PC-9 (cell line): ENCODE data around the gene ZNF662. TPM values are rescaled to one million over a fixed set of nuclear protein-coding genes. Genes with fewer than 3 reads are reported as not detected.

Source experiments
- BruUV-seq: library from RNA; stranded (reverse); fragments of 400-500 nt; replicated peaks from 2 replicates; lab custom pipeline; 2021; lab: Mats Ljungman, UMichigan
- CTCF ChIA-PET: fragments of 300-600 bp; sonication (Branson Sonifier 250); formaldehyde crosslinking; loops from one replicate; lab custom pipeline; 2022; ENCODE audit warnings: antibody characterized with exemption; lab: Charles Lee
- POLR2A ChIA-PET: fragments of 300-600 bp; sonication (Branson Sonifier 250); formaldehyde crosslinking; loops from one replicate; lab custom pipeline; 2022; ENCODE audit warnings: antibody characterized with exemption; ENCODE audit not compliant: unreplicated experiment; lab: Charles Lee
- DNase-seq, 2 experiments: peaks; one replicate each; pipeline versions ENCODE4 v3.0.0 to v3.0.0-alpha.2; 2015 to 2022; ENCODE audit warnings: mixed read lengths in 1 of 2
- H2AFZ ChIP-seq: fragments of 200-600 bp; sonication (generic); 2 replicates; pipeline ENCODE4 v1.8.1; 2017; ENCODE audit warnings: antibody characterized with exemption
- H3F3A ChIP-seq: fragments of 200-600 bp; sonication (generic); 2 replicates; pipeline ENCODE4 v1.8.1; 2017; ENCODE audit warnings: antibody characterized with exemption, mild to moderate bottlenecking, low read depth; ENCODE audit not compliant: insufficient read depth
- H3K27ac ChIP-seq: fragments of 200-600 bp; sonication (generic); 2 replicates; pipeline ENCODE4 v1.6.1; 2016; ENCODE audit warnings: mixed run types
- H3K27me3 ChIP-seq: fragments of 200-600 bp; sonication (generic); 2 replicates; pipeline ENCODE4 v1.6.1; 2016; ENCODE audit warnings: low read depth, mixed run types; ENCODE audit not compliant: insufficient read depth
- H3K36me3 ChIP-seq: fragments of 200-600 bp; sonication (generic); 2 replicates; pipeline ENCODE4 v1.6.1; 2016; ENCODE audit warnings: low read depth, mixed run types
- H3K4me1 ChIP-seq: fragments of 200-600 bp; sonication (generic); replicated peaks from 2 replicates; pipeline ENCODE4 v1.6.1; 2016; ENCODE audit warnings: mixed run types; ENCODE audit not compliant: insufficient read depth
- H3K4me2 ChIP-seq: fragments of 200-600 bp; sonication (generic); 2 replicates; pipeline ENCODE4 v1.6.1; 2017; ENCODE audit warnings: mixed run types
- H3K4me3 ChIP-seq: fragments of 200-600 bp; sonication (generic); 2 replicates; pipeline ENCODE4 v1.6.1; 2016; ENCODE audit warnings: mixed run types
- H3K79me2 ChIP-seq: fragments of 200-600 bp; sonication (generic); 2 replicates; pipeline ENCODE4 v1.6.1; 2017; ENCODE audit warnings: low read depth, mixed run types
- H3K9me2 ChIP-seq: fragments of 200-600 bp; sonication (generic); 2 replicates; pipeline ENCODE4 v1.8.1; 2017; ENCODE audit warnings: mild to moderate bottlenecking; ENCODE audit not compliant: insufficient read depth
- H3K9me3 ChIP-seq: fragments of 200-600 bp; sonication (generic); 2 replicates; pipeline ENCODE4 v1.8.1; 2016; ENCODE audit warnings: low read depth; ENCODE audit not compliant: insufficient read depth
- H4K20me1 ChIP-seq: fragments of 200-600 bp; sonication (generic); 2 replicates; pipeline ENCODE4 v1.8.1; 2017; ENCODE audit not compliant: insufficient read depth
- EZH2 ChIP-seq: fragments of 200-600 bp; sonication (generic); IDR thresholded peaks from 2 replicates; pipeline ENCODE4 v1.8.0; 2017; ENCODE audit warnings: antibody characterized with exemption, low read depth
- intact Hi-C: fragments of 100-400 bp; cut with micrococcal nuclease; formaldehyde crosslinking; loops from one replicate; pipeline ENCODE4 v1.10.0; 2022; ENCODE audit not compliant: unreplicated experiment
- total RNA-seq: library from RNA; stranded (reverse); gene quantifications from 2 replicates; pipeline ENCODE4 v1.2.3, GENCODE V29; 2021
- TF ChIP-seq, protein P1 (sequence below): fragments of 200-600 bp; sonication (generic); conservative IDR thresholded peaks from 2 replicates; pipeline ENCODE4 v1.6.1; 2017; ENCODE audit warnings: mixed run types, antibody characterized with exemption, mild to moderate bottlenecking, moderate library complexity

The ZNF662 gene
- total RNA-seq, 1 experiment from 2014 or later: 9.2 TPM

- H3F3A ChIP-seq: no peaks in the 10 kb centered on the region
- H3K27me3 ChIP-seq: no peaks in the 10 kb centered on the region
- ChIA-PET CTCF (no interaction called here), POLR2A (no interaction called here)
- H3K79me2 ChIP-seq: no peaks in the 10 kb centered on the region
- no peaks in the 10 kb centered on the region for H3K4me1 ChIP-seq
- no peak overlapping the region for H3K27ac ChIP-seq
- H3K4me3 ChIP-seq: no peak overlapping the region
- no peaks in the 10 kb centered on the region for H4K20me1 ChIP-seq
- no peaks in the 10 kb centered on the region for H3K36me3 ChIP-seq
- BruUV-seq: no TSS peak
- no peaks in the 10 kb centered on the region for H3K9me3 ChIP-seq
- H3K9me2 ChIP-seq: no peaks in the 10 kb centered on the region
- no peak overlapping the region for H2AFZ ChIP-seq
- no peak overlapping the region for H3K4me2 ChIP-seq
- no peak for DNase-seq
- no peak for TF ChIP-seq EZH2
- TF ChIP-seq, protein P1, sequence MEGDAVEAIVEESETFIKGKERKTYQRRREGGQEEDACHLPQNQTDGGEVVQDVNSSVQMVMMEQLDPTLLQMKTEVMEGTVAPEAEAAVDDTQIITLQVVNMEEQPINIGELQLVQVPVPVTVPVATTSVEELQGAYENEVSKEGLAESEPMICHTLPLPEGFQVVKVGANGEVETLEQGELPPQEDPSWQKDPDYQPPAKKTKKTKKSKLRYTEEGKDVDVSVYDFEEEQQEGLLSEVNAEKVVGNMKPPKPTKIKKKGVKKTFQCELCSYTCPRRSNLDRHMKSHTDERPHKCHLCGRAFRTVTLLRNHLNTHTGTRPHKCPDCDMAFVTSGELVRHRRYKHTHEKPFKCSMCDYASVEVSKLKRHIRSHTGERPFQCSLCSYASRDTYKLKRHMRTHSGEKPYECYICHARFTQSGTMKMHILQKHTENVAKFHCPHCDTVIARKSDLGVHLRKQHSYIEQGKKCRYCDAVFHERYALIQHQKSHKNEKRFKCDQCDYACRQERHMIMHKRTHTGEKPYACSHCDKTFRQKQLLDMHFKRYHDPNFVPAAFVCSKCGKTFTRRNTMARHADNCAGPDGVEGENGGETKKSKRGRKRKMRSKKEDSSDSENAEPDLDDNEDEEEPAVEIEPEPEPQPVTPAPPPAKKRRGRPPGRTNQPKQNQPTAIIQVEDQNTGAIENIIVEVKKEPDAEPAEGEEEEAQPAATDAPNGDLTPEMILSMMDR: no peak
- intact Hi-C loops: no loop called here
These were observed 13.8 kb upstream of the ZNF662 start for GRCh38 chr3:42892169-42892568.

GRCh38 chr3:42892807-42893206 is 13.1 kb upstream of the ZNF662 start:
- CTCF ChIA-PET: no interaction called here
- TF ChIP-seq, protein P1: no peak
- no peak for TF ChIP-seq EZH2
- Histone ChIP-seq H3K4me1 (no peaks in the 10 kb centered on the region), H3K79me2 (no peaks in the 10 kb centered on the region), H3K27ac (no peak overlapping the region), H4K20me1 (no peaks in the 10 kb centered on the region), H3K36me3 (no peaks in the 10 kb centered on the region), H3K4me2 (no peak overlapping the region), H3K9me2 (no peaks in the 10 kb centered on the region), H3K27me3 (no peaks in the 10 kb centered on the region), H2AFZ (no peak overlapping the region), H3K9me3 (no peaks in the 10 kb centered on the region), H3F3A (no peaks in the 10 kb centered on the region), H3K4me3 (no peak overlapping the region)
- DNase-seq: no peak
- POLR2A ChIA-PET: no interaction called here
- no TSS peak for BruUV-seq
- intact Hi-C loops: no loop called here

DNA sequence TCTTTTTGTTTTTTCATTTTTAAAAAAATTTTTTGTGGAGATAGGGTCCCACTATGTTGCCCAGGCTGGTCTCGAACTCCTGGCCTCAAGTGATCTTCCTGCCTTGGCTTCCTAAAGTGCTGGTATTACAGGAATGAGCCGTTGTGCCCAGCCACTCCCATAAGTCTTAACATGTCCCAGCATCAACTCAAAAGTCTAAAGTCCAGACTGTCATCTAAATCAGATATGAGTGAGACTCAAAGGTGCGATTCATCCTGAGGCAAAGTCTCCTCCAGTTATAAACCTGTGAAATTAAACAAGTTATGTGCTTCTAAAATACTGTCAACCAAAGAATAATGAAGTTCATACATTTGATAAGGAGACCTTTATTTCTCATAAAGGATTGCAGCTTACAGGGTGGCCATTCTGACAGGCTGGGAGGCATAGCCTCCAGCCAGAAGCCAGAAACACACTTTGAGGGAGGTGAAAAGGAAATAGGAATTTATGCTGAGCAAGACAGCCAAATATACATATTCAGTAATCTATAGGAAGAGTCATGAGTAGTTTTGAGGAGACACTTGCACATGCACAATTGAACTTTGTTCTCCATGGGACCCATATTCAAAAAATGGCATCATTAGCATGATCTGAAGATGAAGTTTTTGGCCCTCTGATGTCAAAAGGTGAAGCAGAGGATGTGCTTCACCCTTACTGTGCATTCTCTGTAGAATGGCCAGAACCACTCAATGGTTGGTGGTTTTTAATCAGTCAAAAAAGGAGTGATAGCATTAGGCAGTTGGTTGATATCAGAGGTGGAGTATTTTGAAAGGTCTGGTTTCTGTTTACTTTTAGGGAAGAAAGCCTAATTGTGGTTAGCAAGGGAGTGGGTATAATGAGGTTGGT is 11.0 kb upstream of the ZNF662 start:
- peaks cover 5% of the 10 kb centered on the region; the same call in 1 of the 2 replicates for H3F3A ChIP-seq
- H3K79me2 ChIP-seq: no peaks in the 10 kb centered on the region
- H3K27ac ChIP-seq: no peak overlapping the region
- no peak overlapping the region for H3K4me3 ChIP-seq
- no peak for DNase-seq
- H2AFZ ChIP-seq: no peak overlapping the region
- H3K4me2 ChIP-seq: no peak overlapping the region
- H3K4me1 ChIP-seq: peaks cover 17% of the 10 kb centered on the region
- intact Hi-C loops: no loop called here
- ChIA-PET CTCF (no interaction called here), POLR2A (no interaction called here)
- H4K20me1 ChIP-seq: no peaks in the 10 kb centered on the region
- no peaks in the 10 kb centered on the region for H3K36me3 ChIP-seq
- TF ChIP-seq EZH2: no peak
- TF ChIP-seq, protein P1: no peak
- no peaks in the 10 kb centered on the region for H3K27me3 ChIP-seq
- BruUV-seq: no TSS peak
- peaks cover 4% of the 10 kb centered on the region; the same call in 1 of the 2 replicates for H3K9me3 ChIP-seq
- H3K9me2 ChIP-seq: no peaks in the 10 kb centered on the region
